ENCODE results near the gene CYFIP1. TPM values are rescaled to one million over a fixed set of nuclear protein-coding genes. Genes with fewer than 3 reads are reported as not detected.

Gene CYFIP1
- total and polyA plus RNA-seq, 2 of the 8 experiments (the other 6 are each of a cell fraction or from before 2014, with no cell fraction given) = 38.6 to 81.7 TPM

DNA sequence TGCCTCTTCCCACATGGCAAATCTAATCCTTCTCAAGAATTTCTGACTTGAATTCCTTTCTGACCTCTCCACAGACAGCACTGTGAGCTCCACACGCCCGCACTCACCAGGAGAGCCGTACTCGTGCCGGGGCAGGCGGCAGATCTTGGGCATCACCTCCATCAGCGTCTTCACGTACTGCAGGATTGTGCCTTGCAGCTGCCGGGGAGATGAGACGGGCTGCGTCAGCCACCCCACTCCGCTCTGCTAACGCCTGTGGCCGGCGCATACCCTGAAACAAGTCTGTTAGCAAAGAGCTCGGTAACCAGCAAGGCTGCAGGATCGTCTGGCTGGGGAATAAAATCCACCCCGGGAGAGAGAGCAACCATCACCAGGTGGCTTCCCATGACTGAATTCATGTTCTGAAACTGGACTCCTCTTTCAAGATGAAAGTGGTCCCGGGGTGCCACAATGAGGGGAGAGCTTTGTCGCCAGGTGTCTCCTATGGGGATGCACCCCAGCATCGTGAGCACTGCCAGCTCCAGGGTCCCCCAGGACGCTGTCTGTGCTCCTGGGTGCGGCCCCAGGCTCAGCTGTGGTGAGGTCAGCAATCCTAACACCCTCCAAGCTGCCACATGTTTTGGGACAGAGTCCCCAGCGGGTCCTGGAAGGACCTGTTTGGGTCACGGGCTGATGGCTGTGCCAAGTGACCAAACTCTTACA is 98.3 kb downstream of the CYFIP1 start:
- Histone ChIP-seq H3K4me3 (ENCODE audit: extremely low read depth in 1 of 4, insufficient read depth in 2 of 4, low read depth in 3 of 4, low read length in 4 of 4) (no peak overlapping the region), H4K5ac (ENCODE audit: insufficient read length, low read depth, low read length) (no peak overlapping the region), H3K36me3 (ENCODE audit: control insufficient read depth in 2 of 4, insufficient read depth in 4 of 4, low read length in 3 of 4) (peaks cover 2 to 8% (median 4%) of the 10 kb centered on the region in 4 experiments; a peak in 4 of 8 replicates), H3K79me2 (ENCODE audit: control insufficient read depth in 1 of 2, insufficient read depth in 2 of 2, low read length in 2 of 2) (no peaks in the 10 kb centered on the region), H4K8ac (ENCODE audit: extremely low read depth, insufficient read depth, low read length) (no peak overlapping the region; the same call in 1 of the 2 replicates), H2BK120ac (replicated peaks; ENCODE audit: low read depth, low read length) (no peak overlapping the region), H3K18ac (ENCODE audit: extremely low read depth, low read length) (no peak overlapping the region), H3K4me2 (ENCODE audit: insufficient read depth in 1 of 2, low read depth in 2 of 2, low read length in 2 of 2) (no peak overlapping the region), H3K27ac (ENCODE audit: low read depth, low read length) (no peak overlapping the region), H3K23me2 (ENCODE audit: low read depth, low read length) (no peaks in the 10 kb centered on the region), H2BK12ac (ENCODE audit: low read depth, low read length) (no peak overlapping the region), H2BK5ac (ENCODE audit: low read depth, low read length) (no peak overlapping the region), H3K56ac (replicated peaks; ENCODE audit: insufficient read length, low read depth, low read length) (no peak overlapping the region), H3K27me3 (replicated peaks in 1 of 4; ENCODE audit: control insufficient read depth in 3 of 4, extremely low read depth in 1 of 4, insufficient read depth in 3 of 4, low read length in 3 of 4) (no peaks in the 10 kb centered on the region), H3K79me1 (ENCODE audit: low read depth, low read length) (no peaks in the 10 kb centered on the region; the same call in 1 of the 2 replicates), H2AFZ (ENCODE audit: low read length) (no peak overlapping the region), H3K4me1 (replicated peaks in 1 of 4; ENCODE audit: control insufficient read depth in 3 of 4, insufficient read depth in 4 of 4, low read length in 3 of 4) (peaks cover 0 to 3% (median 0%) of the 10 kb centered on the region in 4 experiments; a peak in 1 of 7 replicates), H4K20me1 (replicated peaks in 1 of 2; ENCODE audit: control insufficient read depth in 1 of 2, insufficient read depth in 2 of 2, low read length in 2 of 2) (no peaks in the 10 kb centered on the region), H4K91ac (replicated peaks; ENCODE audit: insufficient read length, low read length) (no peak overlapping the region), H3K4ac (replicated peaks; ENCODE audit: insufficient read length, low read depth, low read length) (no peak overlapping the region), H3K23ac (ENCODE audit: insufficient read length) (no peak overlapping the region), H3K14ac (ENCODE audit: insufficient read length) (no peak overlapping the region), H2AK5ac (ENCODE audit: low read depth, low read length) (no peak overlapping the region), H2BK20ac (ENCODE audit: low read length) (no peak overlapping the region), H3K9ac (replicated peaks in 1 of 4; ENCODE audit: extremely low read depth in 1 of 4, low read depth in 3 of 4, low read length in 3 of 4) (no peak overlapping the region), H3K9me3 (ENCODE audit: insufficient read depth in 2 of 2, low read depth in 1 of 2, low read length in 1 of 2) (no peaks in the 10 kb centered on the region; a peak in 1 of 4 replicates), H2BK15ac (ENCODE audit: low read length) (no peak overlapping the region)
- WGBS, 2 experiments (ENCODE audit: extremely low coverage in 1 of 2, insufficient coverage in 1 of 2, insufficient read length in 1 of 2, insufficient replicate concordance in 2 of 2, low coverage in 1 of 2, low lambda C conversion rate in 2 of 2, missing lambda C conversion rate in 1 of 2) = 92% methylated on average over 25 of the region's 25 CpGs; no CpG with 5 or more reads in 1 of the 2 experiments
- FAIRE-seq (no peak), DNase-seq (ENCODE audit: low read depth in 1 of 2, low spot score in 2 of 2) (no peak)
- CTCF ChIA-PET (ENCODE audit: partially characterized antibody) = interaction anchor here (0.7 to 1.2 kb wide), 2 partner anchors 19 to 97 kb away, joined by 3 to 4 read pairs; no protein-coding TSS in a partner anchor
- POLR2A ChIA-PET (ENCODE audit: partially characterized antibody) = interaction anchor here (1.8 kb wide), 1 partner anchor 8 kb away, joined by 4 read pairs; no protein-coding TSS in a partner anchor
- no peak for TF ChIP-seq CHD2 (IDR thresholded peaks at IDR 0.05; ENCODE audit: low read length)
- TF ChIP-seq TAF1 (IDR thresholded peaks at IDR 0.05; ENCODE audit: low read depth, low read length) = no peak
- TF ChIP-seq BACH1 (IDR thresholded peaks at IDR 0.05; ENCODE audit: low read length) = no peak
- TF ChIP-seq TEAD4 (IDR thresholded peaks at IDR 0.05; ENCODE audit: low read depth, low read length) = no peak
- no peak for TF ChIP-seq RFX5 (IDR thresholded peaks at IDR 0.05; ENCODE audit: borderline replicate concordance, low read depth, low read length)
- no peak for TF ChIP-seq FOSL1 (IDR thresholded peaks at IDR 0.05; ENCODE audit: insufficient read depth, low read depth, low read length)
- TF ChIP-seq MAFK (IDR thresholded peaks at IDR 0.05; ENCODE audit: low read depth, low read length) = no peak
- TF ChIP-seq JUND (IDR thresholded peaks at IDR 0.05; ENCODE audit: low read length) = no peak
- TF ChIP-seq RXRA (IDR thresholded peaks at IDR 0.05; ENCODE audit: insufficient read depth, low read depth, low read length) = no peak
- TF ChIP-seq SAP30 (IDR thresholded peaks at IDR 0.05; ENCODE audit: insufficient read depth, insufficient replicate concordance, low read length) = no peak
- TF ChIP-seq CHD1 (IDR thresholded peaks at IDR 0.05; ENCODE audit: low read depth, low read length) = no peak
- no peak for TF ChIP-seq KDM1A (IDR thresholded peaks at IDR 0.05; ENCODE audit: borderline replicate concordance, low read length)
- no peak for TF ChIP-seq KDM5A (IDR thresholded peaks at IDR 0.05; ENCODE audit: low read length)

Data from H1 (cell line).